ENCODE results near the gene TBL1X.
A peak's percentile ranks its signal among the peaks of the same experiment; 100 is the strongest.
"Not testable (repeated sequence)": the region's sequence is repeated elsewhere in the genome, so short reads cannot be mapped to it uniquely, and the experiment has no call there.

TBL1X gene

DNA sequence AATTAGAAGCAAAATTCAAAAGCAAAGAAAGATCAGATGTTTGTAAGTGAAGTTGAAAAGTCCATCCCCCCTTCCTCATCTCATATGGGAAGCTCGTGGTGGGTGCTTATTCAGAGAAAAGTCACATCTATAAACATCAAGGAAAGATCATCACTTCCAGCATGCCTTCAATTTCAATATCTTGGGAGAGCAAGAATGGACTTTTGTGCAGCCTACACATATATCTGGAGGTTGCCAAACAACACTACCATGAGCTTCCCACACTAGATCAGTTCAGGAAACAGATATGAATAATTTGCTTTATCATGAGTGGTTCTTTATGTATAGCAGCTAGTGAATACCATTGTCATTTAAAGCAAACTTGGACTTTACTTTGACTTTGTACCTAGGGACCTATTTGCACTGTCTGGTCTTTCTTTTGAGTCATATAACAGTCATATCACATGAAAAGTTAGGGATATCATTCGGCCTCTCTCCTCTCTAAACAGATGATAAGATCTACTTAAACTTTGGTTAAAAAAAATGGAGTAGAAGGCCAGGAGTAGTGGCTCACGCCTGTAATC, 5.6 kb upstream of the TBL1X start:
- DNase-seq, result no peak

DNA sequence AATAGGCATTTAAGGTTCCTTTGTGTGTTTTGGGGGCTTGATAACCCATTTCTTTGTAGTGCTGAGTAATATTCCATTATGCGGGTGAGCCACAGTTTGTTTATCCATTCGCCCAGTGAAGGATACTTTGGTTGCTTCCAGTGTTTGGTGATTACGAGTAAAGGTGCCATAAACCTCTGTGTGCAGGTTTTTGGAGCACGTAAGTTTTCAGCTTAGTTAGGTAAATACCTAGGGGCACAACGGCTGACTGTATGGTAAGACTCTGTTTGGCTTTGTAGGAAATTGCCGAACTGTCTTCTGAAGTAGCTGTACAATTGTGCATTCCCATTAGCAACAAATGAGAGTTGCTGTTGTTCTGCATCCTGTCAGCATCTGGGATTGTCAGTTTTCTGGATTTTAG, 3.8 kb upstream of the TBL1X start:
- no peak for DNase-seq

DNA sequence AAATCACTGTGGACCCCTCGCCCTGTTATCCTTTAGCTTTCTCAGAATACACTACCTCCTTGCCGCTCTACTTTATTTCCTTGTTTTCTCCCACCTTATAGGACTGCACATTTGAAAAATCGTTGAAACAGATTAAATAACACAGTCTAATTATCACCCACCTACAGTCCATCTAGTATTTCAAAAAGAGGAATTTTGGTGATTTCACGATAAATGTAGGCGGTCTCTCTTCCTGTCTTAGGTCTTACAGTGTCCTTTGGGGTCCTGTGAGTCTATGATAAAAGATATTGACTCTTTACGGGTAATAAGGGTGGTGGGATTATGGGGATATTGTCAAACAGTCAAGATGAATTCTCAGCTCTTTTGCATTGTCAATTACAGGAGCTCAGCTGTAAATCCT, 2.4 kb upstream of the TBL1X start:
- DNase-seq, result no peak

DNA sequence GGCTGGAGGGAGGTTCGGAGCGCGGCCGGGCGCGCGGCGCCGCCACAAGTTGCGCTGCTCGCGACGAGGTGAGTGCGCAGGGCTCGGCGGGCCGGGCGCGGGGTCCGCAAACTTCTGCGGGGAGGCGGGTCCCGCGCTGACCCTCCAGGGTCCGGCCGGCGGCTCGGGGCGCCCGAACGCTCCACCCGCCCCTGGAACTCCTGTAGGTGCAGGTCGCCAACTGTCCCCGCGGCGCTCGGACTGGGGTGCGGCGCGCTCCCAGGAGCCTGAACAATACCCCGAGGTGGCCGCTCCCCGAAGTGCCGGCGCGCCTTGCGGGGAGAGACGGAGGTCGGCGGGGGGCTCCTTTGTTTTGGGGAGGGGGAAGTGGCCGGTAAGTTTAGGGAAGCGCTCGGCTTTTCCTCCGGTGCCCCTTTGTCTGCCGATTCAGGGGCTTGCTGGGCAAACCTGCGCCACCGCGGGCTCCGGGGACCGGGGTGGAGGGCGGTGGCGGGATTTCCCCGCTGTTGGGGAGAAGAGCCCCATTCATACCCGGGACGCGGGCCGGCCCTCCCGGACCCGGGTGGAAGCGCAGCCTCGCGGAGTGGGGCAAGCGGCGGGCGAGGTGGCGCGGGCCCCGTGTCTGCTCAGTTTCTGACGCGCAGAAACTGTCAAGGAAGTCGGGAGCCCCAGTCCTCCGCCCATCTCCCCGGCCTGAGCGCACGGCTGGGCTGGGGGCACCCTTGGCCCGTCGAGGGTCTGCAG, 694 bp downstream of the TBL1X start:
- no peak for DNase-seq

DNA sequence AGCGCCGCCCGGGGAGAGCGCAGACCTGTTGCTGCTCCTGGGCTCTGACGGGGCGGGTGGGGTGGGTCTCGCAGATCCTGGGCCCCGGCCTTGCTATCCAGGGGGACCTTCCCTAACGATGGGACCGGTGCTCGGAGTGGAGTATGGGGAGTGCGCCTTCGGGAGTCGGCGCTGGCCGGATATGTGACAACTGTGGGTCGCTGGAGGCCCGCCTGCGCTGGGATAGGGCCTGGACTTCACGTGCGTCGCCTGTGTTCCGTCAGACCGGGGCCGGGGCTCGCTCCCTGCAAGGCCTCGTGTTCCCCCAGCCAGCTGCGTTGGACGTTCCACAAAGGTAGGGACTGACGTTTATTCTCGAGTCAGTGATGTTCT, 1.3 kb downstream of the TBL1X start:
- peak; percentile 21 for DNase-seq

DNA sequence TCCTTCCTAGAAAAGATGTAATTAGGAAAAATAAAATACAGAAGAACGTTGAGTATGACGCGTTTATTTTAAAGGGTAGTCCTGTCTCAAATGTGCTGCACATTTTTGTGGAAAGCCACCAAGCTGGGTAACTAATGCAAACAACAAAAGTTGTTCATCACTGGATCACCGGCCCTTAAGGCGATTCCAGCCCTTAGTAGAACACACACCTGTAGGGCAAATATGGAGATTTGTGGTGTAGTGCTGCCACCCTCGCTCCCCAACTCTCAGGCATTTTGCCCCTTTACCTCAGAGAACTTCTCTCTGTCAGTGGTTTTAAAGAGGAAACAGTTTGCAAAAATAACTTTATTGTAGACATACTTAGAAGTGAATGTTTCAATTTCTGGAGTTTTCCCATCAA, 1.9 kb downstream of the TBL1X start:
- DNase-seq, result no peak

DNA sequence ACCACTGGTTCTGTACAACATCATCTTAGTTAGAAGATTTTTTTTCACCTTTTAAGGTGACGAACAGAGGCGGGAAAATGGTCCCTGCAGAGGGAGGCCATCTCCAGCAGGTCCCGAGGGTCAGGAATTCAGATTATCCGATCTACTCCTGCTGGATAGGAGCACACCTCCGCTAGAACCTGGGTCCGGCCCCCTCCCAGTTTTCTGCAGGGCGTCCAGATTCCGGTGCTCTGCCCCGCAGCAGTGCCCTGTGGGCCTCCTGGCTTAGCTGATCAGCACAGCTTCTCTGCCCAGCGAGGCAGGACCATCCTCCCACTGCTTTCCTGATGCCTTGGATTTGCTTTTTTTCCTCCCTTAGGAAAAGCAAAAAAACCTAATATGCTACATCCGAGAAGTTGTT, 2.3 kb downstream of the TBL1X start:
- DNase-seq, result no peak

DNA sequence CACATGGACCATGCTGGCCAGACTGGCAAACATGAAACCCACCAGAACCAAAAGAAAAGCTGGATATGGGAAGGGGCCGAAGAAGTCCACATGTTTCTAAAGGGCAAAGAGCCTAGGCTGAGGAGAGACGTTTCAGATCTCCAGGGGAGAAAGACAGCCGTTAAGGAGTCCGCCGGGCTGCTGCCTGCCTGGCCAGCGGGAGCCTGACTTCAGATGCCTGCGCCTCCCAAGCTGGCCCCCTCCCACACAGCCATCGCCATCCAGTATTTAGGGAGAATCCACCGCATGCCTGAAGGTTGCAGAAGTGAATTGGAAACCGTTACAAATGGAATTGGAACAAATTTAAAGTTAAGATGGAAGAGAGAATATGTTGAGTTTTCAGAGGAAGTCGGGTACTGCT, 2.9 kb downstream of the TBL1X start:
- no peak for DNase-seq

DNA sequence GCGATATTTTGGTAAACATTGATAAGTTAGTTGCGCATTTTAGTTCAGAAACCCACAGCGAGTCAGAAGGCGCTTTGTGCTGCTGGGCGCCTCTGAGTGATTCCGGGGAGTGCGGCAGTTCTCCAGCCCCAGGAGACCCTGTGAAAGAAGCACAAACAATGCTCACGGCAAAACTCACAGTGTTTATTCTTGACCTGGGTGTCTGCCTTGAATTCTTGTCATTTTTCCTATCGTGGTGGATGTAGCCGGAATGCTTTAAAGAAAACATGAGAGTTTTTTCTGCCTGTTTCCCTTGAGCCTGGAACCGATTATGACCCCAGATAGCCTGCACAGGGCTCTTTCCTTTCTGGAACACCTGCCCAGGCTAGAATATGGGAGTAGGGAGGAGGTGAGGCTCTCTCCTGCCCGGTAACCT, 6.7 kb downstream of the TBL1X start:
- DNase-seq, result no peak

DNA sequence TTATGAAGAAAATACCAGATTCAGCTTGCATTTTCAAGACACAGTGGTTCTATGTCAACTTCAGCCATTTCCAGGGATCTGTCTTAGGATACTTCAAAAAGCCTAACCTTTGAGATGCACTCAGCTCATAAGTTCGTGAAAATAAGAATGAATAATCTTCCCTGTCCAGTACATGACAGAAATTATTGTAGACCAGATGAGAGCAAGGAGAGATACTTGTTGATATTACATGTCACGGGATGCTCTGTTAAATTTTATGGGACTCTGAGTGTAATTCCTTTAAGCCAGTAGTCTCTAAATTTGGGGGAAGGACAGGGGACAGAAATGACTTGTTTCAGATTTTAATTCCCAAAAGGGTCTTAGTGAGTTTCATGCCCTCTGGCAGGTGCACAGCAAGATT, 8.8 kb downstream of the TBL1X start:
- no peak for DNase-seq

DNA sequence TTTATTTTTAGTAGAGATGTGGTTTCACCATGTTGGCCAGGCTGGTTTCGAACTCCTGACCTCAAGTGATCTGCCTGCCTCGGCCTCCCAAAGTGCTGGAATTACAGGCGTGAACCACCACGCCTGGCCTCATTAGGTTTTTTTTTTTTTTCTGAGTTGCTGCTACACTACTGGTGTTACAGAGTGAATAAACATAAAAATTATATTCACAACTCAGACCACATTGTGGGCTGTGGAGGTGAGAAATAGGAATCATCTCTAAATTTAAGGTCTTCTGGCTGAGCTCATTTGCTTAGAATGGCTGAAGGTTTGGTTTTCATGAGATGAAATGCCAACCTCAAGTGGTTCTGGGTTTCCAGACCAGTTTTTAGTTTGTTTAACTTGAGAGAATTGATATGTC, 10.6 kb downstream of the TBL1X start:
- not testable (repeated sequence) for DNase-seq

DNA sequence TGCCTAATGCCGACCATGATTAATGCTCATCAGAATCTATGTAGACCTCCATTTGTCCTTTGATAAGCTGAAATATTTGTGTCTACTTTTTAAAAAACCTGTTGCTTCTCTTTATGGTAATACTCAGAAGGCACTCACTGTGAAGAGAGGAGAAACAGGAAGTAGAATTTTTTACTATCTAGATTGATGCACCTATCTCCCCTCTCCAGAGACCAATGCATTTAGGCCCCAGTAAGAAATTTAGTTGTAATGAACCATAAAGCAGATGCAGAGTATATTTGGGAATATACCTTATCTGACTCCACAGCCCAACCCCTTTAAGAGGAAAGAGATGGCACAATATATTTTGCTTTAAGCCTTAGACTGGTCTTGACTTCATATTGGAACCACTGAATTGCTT, 11.1 kb downstream of the TBL1X start:
- peak; percentile 57 for DNase-seq

DNA sequence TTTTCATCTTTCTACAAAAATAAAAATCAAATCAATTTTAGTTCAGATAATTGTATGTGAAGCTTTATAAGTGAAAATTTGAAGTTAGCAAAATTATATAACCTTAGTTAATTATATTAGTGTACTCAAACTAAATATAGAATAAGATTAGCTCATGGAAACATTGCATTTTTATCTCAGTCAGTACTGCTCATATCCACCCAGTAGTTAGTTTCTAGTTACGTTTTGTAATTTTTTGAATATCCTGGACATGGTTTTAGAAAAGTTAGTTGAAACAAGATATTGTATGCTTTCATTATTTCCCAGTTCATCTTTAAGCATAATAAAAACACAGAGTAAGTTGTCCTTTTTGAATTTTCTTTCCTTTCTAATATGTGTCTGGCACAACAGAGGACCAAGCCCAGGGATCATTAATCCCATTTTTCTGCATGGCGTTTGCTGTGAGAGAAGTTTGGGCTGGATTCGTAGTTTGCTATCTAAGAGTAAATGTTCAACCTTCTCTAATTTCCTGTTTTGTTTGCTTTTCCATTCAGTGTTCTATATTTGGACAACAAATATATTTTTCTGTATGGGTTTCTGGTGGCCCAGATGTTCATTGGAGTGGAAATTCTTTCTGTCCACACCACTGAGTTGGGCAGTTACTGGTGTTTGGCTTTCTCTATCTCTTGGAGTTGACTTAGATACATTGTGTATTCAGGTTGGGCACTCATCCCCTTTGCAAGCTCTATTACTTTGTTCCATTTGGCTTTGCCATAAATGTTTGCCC, 12.1 kb downstream of the TBL1X start:
- DNase-seq, result no peak

DNA sequence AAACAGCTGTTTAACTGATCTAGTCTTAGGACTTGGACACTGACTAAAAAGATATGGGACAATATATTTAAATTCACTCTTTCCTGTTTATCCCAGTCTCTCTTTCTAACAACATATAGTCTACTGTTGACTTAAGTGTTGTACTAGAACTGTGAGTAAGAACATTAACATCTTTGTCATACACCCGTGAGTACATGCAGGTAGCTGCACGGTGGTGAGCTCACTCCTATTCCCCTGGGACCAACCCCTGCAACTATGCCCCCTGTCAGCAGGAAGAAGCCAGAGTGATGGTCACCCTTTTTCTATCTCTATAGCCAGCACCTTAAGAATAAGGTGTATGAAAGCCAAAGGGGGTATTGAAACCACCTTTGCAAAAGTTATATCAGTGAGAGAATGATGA, 17.6 kb downstream of the TBL1X start:
- no peak for DNase-seq

DNA sequence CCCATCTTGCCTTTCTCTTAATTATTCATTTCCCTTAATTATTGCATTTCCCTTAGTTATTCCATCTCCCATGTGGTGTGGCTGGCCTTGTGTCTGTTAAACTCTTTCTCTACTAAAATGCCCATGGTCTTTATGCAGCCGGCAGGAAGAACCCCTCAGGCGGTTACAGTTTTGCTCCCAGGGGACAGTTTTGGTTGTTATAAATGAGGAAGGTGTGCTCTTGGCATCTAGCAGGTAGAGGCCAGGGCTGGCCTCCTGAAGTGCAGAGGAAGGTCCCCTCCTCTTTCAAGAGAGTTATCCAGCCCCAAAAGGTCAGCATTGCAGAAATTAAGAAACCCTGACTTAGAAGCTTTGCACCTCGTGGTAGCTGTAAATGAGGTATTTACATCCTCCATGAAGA, 18.0 kb downstream of the TBL1X start:
- no peak for DNase-seq

DNA sequence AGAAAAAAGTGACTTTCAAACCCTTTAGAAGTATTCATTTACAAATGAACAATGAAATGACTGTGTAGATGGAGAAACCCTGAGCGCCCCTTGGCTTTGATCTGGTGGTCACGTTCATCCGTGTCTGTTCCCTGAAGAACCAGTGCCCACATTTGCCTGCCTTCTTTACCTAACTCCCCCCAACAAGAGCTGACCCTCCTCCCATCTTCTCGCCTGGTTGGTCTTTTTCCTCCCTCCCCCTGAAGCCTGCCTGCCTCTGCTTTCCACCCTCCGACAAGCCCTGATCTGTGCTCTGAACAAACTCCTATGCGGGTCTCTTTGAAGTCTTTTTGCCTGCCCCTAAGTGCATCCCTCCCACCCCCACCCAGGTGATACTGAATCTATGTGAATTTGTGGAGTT, 18.5 kb downstream of the TBL1X start:
- no peak for DNase-seq

DNA sequence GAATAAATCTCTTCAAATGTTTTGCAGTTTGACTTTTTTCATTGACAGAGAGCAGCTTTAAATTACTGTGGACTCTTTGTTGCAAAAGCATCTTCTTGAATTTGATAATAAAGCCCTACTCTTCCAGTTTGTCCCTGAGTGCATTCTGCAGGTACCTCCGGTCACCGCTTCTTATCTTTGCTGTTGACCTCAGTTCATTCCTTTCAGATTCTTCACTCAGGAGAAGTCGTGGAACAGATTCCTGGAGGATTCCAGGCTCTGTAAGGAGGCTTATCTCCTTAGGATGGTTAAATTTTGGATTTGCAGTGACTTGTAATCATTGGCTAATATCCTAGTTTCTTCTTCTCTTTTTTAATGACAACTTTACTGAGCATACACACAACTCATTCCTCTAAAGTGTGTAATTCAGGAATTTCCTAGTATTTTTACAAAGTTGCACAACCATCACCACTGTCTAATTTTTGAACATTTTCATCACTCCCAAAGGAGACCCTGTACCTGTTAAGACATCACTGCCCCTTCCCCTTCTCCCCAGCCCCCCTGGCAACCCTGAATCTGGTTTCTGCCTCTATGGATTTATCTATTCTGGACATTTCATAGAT, 22.0 kb downstream of the TBL1X start:
- no peak for DNase-seq

DNA sequence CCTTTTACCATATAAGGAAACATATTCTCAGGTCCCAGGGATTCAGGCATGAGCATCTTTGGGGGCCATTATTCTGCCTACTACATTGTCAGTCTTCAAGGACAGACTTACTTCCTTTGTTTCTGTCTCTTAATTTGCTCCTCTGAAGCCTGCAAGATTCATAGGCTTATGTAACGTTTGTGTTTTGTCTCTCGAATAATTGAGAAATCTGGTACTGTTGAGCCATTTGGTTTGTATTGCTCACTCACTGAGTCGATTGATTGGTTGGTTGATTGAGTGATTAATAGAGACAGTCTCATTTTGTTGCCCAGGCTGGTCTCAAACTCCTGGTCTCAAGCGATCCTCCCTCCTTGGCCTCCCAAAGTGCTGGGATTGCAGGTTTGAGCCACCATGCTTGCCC, 23.7 kb downstream of the TBL1X start:
- DNase-seq, result no peak

DNA sequence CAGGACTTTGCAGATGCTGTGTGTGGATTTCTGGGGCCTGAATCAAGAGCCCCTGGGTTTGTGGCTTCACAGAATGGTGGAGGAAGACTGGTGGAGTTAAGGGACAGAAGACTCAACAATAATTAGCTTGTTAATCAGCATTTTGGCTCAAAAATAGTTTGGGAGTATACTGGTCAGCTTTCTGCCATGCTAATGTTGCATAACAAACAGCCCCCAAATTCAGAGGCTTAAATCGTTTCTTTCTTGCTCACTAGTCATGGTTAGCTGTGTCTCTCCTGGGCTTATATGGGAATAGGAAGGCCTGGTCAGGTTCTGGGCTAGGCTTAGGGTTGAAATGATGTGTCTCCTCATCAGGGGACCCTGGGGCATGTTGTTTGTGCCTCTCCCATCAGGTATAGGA, 24.4 kb downstream of the TBL1X start:
- DNase-seq, result no peak

DNA sequence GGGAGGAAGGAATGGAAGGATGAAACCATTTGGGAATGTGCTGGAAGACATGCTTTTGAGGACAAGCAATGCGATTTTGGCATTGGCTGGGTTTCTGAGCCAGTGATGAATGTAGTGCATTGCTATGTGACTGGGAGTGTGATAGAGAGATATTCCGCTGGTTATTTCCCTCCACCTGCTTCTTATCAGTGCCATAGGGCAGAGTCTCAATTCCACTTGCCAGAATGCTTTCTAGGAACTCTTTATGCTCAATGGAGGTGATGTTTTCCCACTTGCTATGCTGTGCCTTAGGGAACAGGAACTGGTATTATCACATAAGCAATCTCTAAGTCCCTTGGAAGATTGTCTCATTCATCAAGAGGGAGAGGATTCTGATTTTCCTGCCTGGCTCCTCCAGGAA, 28.0 kb downstream of the TBL1X start:
- DNase-seq, result peak; percentile 11

DNA sequence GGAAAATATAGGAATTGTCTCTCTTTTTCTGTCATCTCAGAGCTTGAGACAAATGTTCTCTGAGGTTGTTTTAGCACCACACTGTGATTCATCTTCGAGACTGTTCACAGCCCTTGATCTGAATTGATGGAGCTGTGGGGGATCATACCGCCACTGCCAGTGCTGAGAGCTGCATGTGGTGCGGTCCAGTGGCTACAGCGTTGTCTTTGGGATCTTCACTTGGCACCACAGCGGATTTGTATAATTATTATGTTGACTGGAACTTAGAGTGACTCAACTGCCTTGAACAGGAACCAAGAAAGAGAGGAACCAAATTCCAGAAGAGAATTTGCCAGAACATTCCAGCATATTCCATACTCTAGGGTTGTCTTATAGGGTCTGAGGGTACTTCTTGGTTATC, 29.1 kb downstream of the TBL1X start:
- DNase-seq, result no peak

DNA sequence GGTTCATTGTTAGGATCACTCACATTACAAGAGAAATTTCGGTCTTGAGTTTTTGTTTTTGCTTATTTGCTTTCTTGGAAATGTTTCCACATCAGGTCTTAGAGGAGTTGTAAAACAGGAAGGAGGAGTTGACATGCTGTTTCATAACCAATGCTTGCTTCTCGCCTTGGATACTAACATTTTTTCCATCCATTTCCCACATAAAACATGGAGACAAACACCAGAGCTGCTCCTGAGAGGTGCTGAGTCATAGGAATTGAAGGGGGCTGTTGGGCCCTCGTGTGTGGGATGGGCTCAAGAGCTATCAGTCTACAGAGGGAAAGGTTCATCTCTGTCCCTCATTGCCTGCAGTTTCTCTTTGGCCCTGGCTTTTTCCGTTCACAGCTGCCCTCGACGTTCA, 29.9 kb downstream of the TBL1X start:
- DNase-seq, result no peak

DNA sequence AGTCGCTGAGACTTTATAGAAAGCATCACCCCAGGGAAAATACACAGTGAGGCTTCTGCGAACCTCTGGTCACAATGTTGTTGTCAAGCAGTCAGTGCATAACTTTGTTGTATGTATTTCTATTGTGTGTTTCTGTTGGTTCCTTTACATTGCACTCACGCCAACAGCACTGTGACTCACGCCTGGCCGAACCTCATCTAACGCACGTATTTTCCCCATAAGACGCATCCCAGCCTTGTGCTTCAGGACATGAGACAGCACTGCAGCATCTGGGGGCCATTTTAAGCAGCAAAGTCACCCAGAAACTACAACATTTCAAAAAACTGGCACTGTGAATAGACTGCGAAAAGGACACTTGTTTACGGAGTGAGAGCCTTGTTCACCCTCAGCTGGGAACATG, 30.6 kb downstream of the TBL1X start:
- DNase-seq, result no peak

DNA sequence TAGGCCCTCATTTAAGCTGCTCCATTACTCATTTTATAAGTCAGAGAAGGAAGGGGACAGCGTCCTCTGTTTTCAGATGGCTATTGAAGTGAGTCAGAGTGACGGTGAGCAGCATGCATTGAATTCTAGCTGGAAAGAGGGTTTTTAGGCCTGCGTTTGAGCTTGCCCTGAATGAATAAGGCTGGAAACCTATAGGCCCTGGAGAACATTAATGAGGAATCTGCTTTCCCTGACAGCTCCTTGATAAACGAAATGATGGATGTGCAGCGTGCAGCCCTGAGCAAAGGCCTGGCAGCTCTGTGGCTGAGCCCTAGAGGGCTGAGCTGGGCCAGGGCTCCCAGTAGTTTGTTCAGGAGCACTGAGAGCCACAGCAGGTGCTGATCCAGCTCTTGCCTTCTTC, 33.4 kb downstream of the TBL1X start:
- no peak for DNase-seq

Measured in hematopoietic multipotent progenitor cell treated with erythropoietin and hydrocortisone succinate and interleukin-3 and kit ligand, for 8 days (in vitro differentiated cells).